GM20000 (cell line): ENCODE results near the gene ALOXE3.

Source experiments
- DNase-seq: peaks from one replicate; pipeline ENCODE4 v3.0.0; 2012; ENCODE audit warnings: low spot score
- CTCF ChIP-seq: IDR thresholded peaks from 2 replicates; pipeline ENCODE4 v1.5.1; 2012; ENCODE audit warnings: mild to moderate bottlenecking, control low read depth; ENCODE audit errors: extremely low read depth, missing control alignments

Gene ALOXE3

GRCh38 chr17:8105957-8106398 lies 12.3 kb downstream of the ALOXE3 start:
- DNase-seq, result no peak
- TF ChIP-seq CTCF, result no peak

DNA sequence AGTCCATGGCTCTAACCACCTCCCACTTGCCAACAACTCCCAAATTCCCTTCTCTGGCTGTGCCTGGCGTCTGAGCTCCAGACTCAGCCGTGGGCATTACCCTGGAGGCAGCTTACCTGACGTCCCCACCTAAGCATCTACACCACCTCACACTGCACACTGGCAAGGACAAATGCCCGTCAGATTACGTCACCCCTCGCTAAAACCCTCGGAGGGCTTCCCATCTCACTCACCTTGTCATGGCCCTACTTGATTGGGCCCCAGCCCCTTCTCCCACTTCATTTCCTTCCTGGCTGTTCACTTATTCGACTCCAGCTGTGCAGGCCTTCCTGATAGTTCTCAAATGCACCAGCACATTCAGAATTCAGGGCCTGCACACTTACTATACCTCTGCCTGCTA lies 13.4 kb downstream of the ALOXE3 start:
- DNase-seq, result no peak
- TF ChIP-seq CTCF, result no peak

DNA sequence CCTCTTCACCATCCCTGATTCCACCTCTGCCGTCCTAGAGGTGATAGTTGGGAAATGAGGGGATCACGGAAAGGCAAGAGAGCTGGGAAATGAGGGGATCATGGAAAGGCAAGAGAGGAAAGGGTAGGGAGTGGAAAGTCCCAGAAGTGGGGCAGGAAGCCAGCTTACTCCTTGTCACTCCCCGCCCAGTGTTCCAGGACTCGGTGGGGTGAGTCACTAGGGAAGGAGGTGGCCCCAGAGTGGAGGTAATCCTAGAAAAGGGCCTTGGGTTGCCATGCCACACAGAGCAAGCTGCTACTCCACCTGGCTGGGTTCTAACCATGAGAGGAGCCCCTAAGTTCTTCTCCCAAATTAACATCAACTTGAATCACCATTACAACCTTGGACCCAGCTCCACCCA lies 14.8 kb downstream of the ALOXE3 start:
- no peak for DNase-seq
- TF ChIP-seq CTCF, result no peak

DNA sequence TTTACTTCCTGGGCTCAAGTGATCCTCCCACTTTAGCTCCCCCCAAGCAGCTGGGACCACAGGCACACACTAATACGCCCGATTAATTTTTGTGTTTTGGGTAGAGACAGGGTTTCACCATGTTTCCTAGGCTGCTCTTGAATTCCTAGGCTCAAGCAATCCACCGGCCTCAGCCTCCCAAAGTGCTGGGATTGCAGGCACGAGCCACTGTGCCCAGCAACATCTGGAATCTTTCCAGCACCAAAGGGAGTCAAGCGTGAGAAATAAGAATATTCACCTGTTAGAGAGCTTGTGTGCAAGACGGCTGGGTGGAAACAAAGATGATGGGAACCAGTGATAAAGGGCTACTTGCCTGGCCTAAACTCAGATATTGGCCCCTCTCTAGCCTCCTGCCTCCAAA lies 16.6 kb downstream of the ALOXE3 start:
- no peak for TF ChIP-seq CTCF
- DNase-seq, result no peak

DNA sequence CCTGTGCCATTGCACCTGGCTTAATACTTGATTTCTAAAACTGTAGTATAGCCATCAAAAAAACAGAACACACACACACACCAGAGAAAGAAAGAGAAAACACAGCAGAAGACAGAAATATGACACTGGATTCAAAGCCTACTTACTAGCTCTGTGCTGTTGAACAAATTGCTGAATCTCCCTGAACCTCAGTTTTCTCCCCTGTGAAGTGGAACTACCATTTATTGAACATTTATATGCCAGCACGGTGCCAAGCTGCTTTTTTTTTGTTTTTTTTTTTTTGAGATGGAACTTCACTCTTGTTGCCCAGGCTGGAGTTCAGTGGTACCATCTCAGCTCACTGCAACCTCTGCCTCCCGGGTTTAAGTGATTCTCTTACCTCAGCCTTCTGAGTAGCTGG lies 17.6 kb downstream of the ALOXE3 start:
- TF ChIP-seq CTCF, result no peak
- no peak for DNase-seq

GRCh38 chr17:8100111-8100510 lies 18.2 kb downstream of the ALOXE3 start:
- TF ChIP-seq CTCF, result no peak
- DNase-seq, result no peak

GRCh38 chr17:8096541-8096940 lies 21.8 kb downstream of the ALOXE3 start:
- DNase-seq, result no peak
- no peak for TF ChIP-seq CTCF
